Measurements from ENCODE around the gene ETNPPL.
"Not testable (repeated sequence)": the region's sequence is repeated elsewhere in the genome, so short reads cannot be mapped to it uniquely, and the experiment has no call there.

ETNPPL gene

DNA sequence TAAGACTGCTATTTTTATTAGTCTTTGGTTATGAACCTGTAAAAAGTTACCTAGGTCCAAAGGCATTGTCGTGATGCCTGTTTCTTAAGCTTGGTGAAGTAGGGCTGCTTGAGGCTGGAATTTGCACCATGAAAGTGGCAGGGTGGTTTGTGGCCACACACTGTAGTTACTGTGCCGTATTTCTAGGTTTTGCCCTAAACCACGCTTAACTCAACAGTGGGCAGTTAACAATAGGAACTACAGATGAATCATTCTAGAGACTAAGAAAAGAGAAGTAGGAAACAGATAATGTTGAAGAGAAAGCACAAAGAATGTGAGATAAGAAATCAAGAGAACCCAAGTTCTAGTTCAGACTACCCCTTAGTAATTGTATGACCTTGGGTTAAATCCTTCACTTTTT, 11.5 kb downstream of the ETNPPL start:
- no peak for DNase-seq

DNA sequence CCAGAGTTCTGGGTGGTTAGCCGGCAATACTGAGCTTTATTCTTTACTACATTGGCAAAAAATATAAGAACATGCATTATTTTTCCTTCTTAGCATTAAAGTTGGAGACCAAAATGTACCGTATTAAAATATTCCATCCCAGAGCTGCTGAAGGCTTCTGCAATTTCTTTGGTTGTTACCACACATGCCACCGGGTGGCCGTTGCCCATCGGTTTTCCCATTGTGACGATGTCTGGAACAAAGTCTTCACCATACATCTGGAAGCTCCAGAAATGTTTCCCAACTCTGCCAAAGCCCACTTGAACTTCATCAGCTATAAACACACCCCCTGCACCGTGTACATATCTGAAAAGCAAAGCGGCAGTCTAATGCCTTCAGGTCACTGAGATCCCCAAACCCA, 13.7 kb downstream of the ETNPPL start:
- no peak for DNase-seq

- no peak for DNase-seq
Observed at GRCh38 chr4:108746511-108746910, 16.3 kb downstream of the ETNPPL start.

DNA sequence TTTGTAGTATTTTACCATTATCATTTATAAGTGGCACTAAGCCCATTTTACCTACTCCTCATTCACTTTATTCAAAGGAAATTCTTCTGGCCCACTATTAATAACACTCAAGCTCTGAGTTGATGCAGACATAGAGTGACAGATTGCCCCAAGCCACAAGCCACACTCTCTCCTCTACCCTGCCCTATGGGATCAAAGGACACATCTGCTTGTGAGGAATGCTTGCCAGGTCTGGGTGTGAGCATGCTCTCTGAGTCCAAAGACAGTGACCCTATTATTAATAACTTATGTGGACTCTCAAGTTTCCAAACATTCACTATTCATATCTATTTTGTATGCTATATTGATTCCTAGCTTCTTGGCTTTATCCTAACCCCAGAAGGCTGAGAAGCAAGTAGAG, 18.5 kb downstream of the ETNPPL start:
- DNase-seq: no peak

GRCh38 chr4:108742451-108743420, 20.1 kb downstream of the ETNPPL start:
- no peak for DNase-seq

DNA sequence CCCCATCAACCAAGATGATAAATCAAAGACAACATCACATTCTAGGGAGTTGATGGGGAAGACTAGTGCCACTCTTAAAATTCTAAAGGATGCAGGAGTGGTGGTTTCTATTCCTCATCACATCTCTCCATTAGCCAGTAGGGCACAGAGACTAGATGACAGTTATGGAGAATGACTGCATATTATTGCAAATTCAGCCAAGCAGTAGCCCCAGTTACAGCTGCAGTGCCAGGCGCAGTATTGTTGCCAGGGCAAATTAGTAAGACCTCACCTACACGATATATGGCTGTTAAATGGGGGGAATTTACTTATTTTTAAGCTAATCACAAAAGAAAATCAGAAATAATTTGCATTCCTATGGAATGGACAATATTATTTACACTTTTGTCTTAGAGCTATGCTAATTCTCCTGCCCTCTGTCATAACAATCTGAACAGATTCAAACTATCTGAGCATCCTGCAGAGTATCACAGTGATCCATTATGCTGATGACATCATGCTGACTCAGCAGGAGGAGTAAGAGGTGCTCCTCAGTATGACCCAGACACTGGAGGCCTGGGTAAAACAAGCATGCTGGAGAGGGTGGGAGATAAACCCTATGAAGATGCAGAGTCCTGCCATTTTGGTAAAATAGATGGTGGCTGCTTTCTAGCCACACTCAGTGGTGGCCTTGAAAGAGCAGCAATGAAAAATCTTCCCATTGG, 24.7 kb downstream of the ETNPPL start:
- no peak for DNase-seq

DNA sequence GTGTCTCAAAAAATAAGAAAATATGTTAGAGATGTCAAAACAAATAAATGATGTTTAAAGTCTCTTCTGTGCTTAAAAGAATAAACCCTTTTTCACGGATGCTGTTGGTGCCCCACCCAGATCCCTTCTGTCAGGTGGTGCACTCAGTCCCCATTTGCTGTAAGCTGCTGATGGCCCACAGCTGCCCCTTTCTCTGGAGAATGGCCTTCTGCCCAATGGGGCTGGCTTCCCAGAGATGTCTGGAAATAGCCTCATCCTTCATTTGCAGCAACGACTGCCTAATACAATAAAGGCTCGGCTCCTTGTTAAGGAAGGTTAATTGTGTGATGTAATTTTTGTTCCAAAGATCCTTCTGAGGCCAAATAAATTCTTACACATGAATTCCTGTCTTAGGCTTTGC, 31.8 kb downstream of the ETNPPL start:
- DNase-seq: no peak

DNA sequence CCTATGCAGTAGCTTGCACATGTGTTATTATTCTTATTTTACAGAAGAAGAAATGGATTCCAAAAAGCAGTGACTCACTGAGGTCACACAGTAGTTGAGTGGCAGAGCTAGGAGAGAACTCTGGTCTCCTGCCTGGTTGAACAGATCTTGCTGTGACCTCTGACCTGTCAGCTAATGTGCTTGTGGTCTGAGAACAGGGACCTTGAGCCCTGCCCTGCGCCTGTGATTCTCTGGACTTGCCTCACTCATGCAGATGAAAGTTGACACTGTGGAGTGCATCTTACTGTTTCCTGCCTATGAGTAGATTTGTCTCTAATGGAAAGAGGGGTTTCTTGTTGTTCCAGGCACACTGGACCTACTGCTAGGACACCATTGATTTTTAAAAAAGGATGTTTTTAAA, 32.3 kb downstream of the ETNPPL start:
- no peak for DNase-seq

- no peak for DNase-seq
Observed at GRCh38 chr4:108729731-108730130, 33.1 kb downstream of the ETNPPL start.

DNA sequence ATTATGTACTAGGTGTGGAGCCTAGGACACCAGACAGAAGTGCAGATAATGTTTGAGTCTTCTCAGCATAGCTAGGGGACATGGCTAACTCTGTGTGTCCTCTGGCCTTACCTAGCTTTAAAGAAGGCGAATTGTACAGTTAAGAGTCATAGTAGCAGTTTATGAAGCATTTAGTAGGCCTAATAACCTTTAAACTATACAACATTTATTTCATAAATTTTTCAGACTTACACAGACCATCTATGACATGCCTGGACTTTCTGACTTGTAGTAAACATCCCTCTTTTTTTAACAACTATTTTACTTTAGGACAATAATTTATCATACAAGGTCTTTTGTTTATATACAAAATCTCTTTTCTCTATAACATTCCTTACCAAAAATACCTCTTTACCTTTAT, 37.4 kb downstream of the ETNPPL start:
- DNase-seq: no peak

GRCh38 chr4:108717386-108717785, 45.5 kb downstream of the ETNPPL start:
- DNase-seq: no peak

DNA sequence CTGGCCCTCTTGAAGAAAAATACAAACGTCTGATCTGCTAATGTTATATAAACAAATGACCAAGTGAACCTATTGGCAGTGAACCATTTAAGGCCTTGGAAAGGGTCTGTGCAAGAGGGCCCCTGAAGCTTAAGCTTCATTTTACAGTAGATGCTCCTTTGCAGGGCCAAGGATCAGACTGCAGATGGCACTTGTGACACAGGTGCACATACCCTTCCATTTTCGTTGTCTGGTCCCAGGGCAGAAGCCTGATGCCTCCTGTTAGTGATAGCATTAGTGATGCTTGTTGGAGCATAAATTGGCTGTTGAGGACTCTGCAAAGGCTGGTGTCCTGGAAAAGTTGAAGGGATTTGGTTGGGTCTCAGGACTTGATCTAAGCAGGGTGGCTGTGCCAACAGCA, 46.5 kb downstream of the ETNPPL start:
- DNase-seq: no peak

GRCh38 chr4:108714880-108715279, 48.0 kb downstream of the ETNPPL start:
- no peak for DNase-seq

- DNase-seq: not testable (repeated sequence)
Observed at GRCh38 chr4:108710578-108710977, 52.3 kb downstream of the ETNPPL start.

GRCh38 chr4:108709722-108710121, 53.1 kb downstream of the ETNPPL start:
- no peak for DNase-seq

DNA sequence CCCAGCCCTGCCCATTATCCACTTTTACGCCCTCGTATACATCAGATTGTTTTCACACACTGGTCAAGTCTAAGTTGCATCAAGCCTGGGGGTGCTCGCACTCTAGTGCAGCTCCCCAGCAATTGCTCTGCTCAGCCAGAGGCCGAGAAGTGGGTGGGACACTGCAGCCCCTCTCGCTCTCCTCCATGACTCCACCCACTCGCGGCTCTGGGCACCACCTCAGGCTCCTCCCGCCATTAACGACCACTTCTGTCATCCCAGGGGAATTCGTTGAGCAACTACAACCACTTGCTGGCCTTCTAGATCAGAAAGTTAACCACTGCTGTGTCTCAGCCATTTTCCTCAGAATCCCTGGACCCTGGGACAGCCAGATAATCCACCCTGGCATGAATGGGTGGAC, 53.6 kb downstream of the ETNPPL start:
- no peak for DNase-seq

DNA sequence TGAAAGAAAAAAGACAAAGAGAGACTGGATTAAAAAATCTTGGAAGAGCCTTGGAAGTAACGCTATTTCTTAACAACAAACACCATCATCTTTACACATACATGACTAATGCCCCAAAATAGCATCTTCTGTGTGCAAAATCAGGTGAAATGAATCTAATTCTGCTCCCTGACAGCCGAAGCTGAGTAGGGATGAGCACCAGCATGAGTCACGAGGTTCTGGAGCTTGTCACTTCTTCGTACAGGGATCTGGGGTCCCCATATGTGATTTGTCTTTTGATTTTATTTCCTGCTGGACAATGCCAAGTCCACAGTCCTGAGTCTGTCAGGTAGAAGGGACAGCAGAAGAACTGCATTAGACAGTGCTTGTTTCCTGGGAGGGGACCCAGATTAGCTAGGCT, 56.6 kb downstream of the ETNPPL start:
- DNase-seq: no peak

GRCh38 chr4:108703966-108704365, 58.9 kb downstream of the ETNPPL start:
- no peak for DNase-seq

GRCh38 chr4:108703370-108703769, 59.5 kb downstream of the ETNPPL start:
- DNase-seq: no peak

GRCh38 chr4:108702960-108703359, 59.9 kb downstream of the ETNPPL start:
- DNase-seq: no peak

DNA sequence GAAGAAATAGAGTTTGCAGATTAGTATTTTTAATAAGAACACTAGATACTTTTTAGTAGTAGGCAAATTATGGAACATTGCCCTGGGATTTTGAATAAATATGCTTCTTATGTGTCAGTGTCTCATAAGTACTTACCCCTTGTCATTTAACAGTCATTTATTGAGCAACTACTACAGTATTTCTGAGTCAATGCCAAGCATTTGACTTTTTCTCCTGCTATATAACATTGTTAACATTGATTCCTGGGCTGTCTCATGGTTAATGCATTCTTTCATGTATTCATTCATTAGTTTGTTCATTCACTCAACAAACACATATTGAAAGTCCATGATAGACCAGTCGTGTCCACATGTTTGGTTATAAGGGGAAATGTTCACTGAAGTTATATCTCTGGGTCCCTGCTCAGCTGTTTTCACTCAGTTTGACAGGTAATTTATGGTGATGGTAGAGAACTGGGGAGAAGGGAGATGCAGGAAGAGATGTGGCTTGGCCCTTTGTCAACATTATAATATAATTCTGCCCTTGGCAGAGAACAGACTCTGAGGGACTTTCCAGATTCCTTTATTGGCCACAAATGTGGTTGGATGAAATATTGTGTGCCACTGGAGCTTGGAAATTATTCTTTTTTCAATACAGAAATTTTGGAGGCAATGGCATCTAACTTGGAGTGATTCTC, 62.6 kb downstream of the ETNPPL start:
- DNase-seq: no peak

GRCh38 chr4:108696160-108696559, 66.7 kb downstream of the ETNPPL start:
- DNase-seq: no peak

- DNase-seq: no peak
Observed at GRCh38 chr4:108695062-108695461, 67.8 kb downstream of the ETNPPL start.

- no peak for DNase-seq
Observed at GRCh38 chr4:108694423-108694822, 68.4 kb downstream of the ETNPPL start.
